Upper lobe of right lung (tissue), 1 donor: ENCODE data around the gene ST8SIA2. TPM values are rescaled to one million over a fixed set of nuclear protein-coding genes. Genes with fewer than 3 reads are reported as not detected.

Source experiments
- ATAC-seq: fragments of 200-7000 bp; cut with Tn5 transposase; one replicate; pipeline ENCODE4 v1.9.1; 2020; ENCODE audit warnings: mild to moderate bottlenecking, moderate library complexity
- DNase-seq: peaks from one replicate; pipeline ENCODE4 v3.0.0-alpha.2; 2020
- H3K27ac ChIP-seq: fragments of 200-600 bp; one replicate; pipeline ENCODE4 v1.8.0; 2022
- H3K27me3 ChIP-seq: fragments of 200-600 bp; one replicate; pipeline ENCODE4 v1.8.0; 2022; ENCODE audit warnings: mild to moderate bottlenecking
- H3K36me3 ChIP-seq: fragments of 200-600 bp; one replicate; pipeline ENCODE4 v1.8.0; 2022
- H3K4me1 ChIP-seq: fragments of 200-600 bp; one replicate; pipeline ENCODE4 v1.8.0; 2022
- H3K4me3 ChIP-seq: fragments of 200-600 bp; one replicate; pipeline ENCODE4 v1.8.0; 2022; ENCODE audit warnings: mild to moderate bottlenecking
- H3K9me3 ChIP-seq: fragments of 200-600 bp; one replicate; pipeline ENCODE4 v1.8.0; 2022
- CTCF ChIP-seq: fragments of 200-600 bp; IDR thresholded peaks from one replicate; pipeline ENCODE4 v1.8.0; 2022; ENCODE audit warnings: antibody characterized with exemption
- intact Hi-C: fragments of 100-400 bp; cut with DNase I; formaldehyde crosslinking; loops from one replicate; pipeline ENCODE4 v1.11.0; 2022
- total RNA-seq: library from RNA; stranded (reverse); fragmentation: NEBNext Ultra II Directional; extraction: Animal tissue kit (Norgen Biotek cat#: 25700); gene quantifications from one replicate; pipeline ENCODE4 v1.2.1, GENCODE V29; 2021
- donor health status: DM: no; HTN: yes; CAD: no; lungs with severe emphysema.

The ST8SIA2 gene
- total RNA-seq, 1 donor from 2014 or later = not detected

GRCh38 chr15:92462424-92463125, 68.9 kb downstream of the ST8SIA2 start:
- intact Hi-C loops = no loop called here
- Histone ChIP-seq H3K36me3 (no peaks in the 10 kb centered on the region), H3K4me3 (no peak overlapping the region), H3K27me3 (no peaks in the 10 kb centered on the region), H3K4me1 (no peaks in the 10 kb centered on the region), H3K9me3 (no peaks in the 10 kb centered on the region), H3K27ac (no peak overlapping the region)
- DNase-seq (no peak), ATAC-seq (no peak)
- TF ChIP-seq CTCF = no peak

GRCh38 chr15:92463352-92463751, 69.7 kb downstream of the ST8SIA2 start:
- H3K27ac ChIP-seq = no peak overlapping the region
- H3K36me3 ChIP-seq = no peaks in the 10 kb centered on the region
- ATAC-seq (no peak), DNase-seq (no peak)
- no peak for TF ChIP-seq CTCF
- H3K4me1 ChIP-seq = no peaks in the 10 kb centered on the region
- H3K9me3 ChIP-seq = no peaks in the 10 kb centered on the region
- H3K27me3 ChIP-seq = no peaks in the 10 kb centered on the region
- intact Hi-C loops = no loop called here
- H3K4me3 ChIP-seq = no peak overlapping the region

- ATAC-seq = no peak
- no peak for TF ChIP-seq CTCF
- Histone ChIP-seq H3K36me3 (no peaks in the 10 kb centered on the region), H3K27me3 (no peaks in the 10 kb centered on the region), H3K27ac (no peak overlapping the region), H3K9me3 (no peaks in the 10 kb centered on the region), H3K4me1 (no peaks in the 10 kb centered on the region), H3K4me3 (no peak overlapping the region)
- intact Hi-C loops = no loop called here
- no peak for DNase-seq
Measured at GRCh38 chr15:92463826-92464225, 70.1 kb downstream of the ST8SIA2 start.

- H3K4me3 ChIP-seq = no peak overlapping the region
- H3K36me3 ChIP-seq = no peaks in the 10 kb centered on the region
- intact Hi-C loops = no loop called here
- no peak for TF ChIP-seq CTCF
- DNase-seq (no peak), ATAC-seq (no peak)
- no peaks in the 10 kb centered on the region for H3K4me1 ChIP-seq
- H3K27me3 ChIP-seq = no peaks in the 10 kb centered on the region
- H3K9me3 ChIP-seq = no peaks in the 10 kb centered on the region
- no peak overlapping the region for H3K27ac ChIP-seq
Measured at GRCh38 chr15:92466834-92467233, 73.2 kb downstream of the ST8SIA2 start.

GRCh38 chr15:92467245-92467644, 73.6 kb downstream of the ST8SIA2 start:
- DNase-seq (no peak), ATAC-seq (no peak)
- H3K27me3 ChIP-seq = no peaks in the 10 kb centered on the region
- H3K4me3 ChIP-seq = no peak overlapping the region
- no peaks in the 10 kb centered on the region for H3K36me3 ChIP-seq
- H3K9me3 ChIP-seq = no peaks in the 10 kb centered on the region
- TF ChIP-seq CTCF = no peak
- H3K4me1 ChIP-seq = no peaks in the 10 kb centered on the region
- intact Hi-C loops = no loop called here
- no peak overlapping the region for H3K27ac ChIP-seq

- H3K27ac ChIP-seq = no peak overlapping the region
Measured at GRCh38 chr15:92468991-92469390, 75.3 kb downstream of the ST8SIA2 start.

More at GRCh38 chr15:92468991-92469390, 75.3 kb downstream of the ST8SIA2 start:
- intact Hi-C loops = no loop called here
- no peak for ATAC-seq
- TF ChIP-seq CTCF = no peak
- H3K4me3 ChIP-seq = no peak overlapping the region
- no peaks in the 10 kb centered on the region for H3K27me3 ChIP-seq
- H3K36me3 ChIP-seq = no peaks in the 10 kb centered on the region
- H3K4me1 ChIP-seq = no peaks in the 10 kb centered on the region
- no peak for DNase-seq
- no peaks in the 10 kb centered on the region for H3K9me3 ChIP-seq
